Amniotic epithelial cell (primary cell): ENCODE measurements around the gene PSMB5.

Source experiments
- DNase-seq: peaks from one replicate; pipeline ENCODE4 v3.0.0-alpha.2; 2010; ENCODE audit warnings: low read depth

Gene PSMB5

DNA sequence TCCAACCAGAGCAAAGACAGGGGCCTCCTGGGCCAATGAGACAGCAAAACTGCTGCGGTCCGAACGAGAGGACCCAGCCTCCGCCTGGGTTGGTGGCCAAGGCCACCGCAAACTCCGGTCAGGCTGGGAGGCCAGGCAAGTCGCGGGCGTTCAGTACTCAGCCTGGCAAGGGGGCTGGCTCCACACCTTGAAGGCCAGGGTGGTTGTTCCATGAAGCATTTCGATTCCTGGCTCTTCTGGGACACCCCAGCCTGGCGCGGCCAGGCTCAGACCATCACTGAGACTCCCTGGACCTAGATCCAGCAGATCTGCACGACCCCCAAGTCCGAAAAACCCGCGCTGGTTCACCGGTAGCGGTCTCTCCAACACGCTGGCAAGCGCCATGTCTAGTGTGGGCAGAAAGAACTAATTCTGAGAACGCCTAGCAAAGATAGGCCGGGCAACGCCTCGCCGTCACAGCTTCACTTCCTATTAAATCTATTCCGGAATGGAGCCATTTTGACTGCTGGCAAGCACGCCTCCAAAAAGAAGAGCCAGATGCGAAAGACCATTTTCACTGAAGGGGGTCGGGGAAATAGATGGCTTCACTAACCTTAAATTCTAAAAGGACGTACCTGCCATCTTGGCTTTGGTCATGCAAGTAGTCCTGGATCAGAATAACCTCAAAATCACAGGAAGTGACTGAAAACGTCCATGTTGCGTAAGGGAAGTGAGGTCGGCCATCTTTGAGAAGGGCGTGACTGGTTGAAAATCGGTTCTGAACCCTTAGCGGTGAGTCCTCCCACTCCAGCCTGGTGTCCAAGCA is at the start of gene PSMB5:
Gene PSMB5, minus strand, starts transcription at position 403 of the 805 bp plus-strand sequence. Its CDS starts 19 bp downstream, at position 384.
- peak; percentile 96 for DNase-seq

DNA sequence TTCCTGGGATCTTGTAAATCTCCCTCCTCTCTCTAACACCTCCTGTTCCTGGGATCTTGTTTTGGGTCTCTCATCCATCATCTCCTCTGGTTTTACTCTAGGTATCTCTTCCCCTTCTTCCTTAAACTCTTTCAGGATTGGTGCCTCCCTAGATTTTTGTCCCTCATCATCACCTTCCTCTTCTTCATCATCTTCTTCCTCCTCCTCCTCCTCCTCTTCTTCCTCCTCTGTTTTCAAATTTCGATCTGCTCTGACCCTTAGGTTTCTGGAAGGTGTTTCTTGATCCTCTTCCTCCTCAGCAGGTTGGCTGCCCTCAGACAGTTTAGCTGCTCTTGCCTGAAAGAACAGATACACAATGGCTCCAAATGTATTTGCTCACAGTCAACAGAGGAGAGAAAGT is 45.8 kb upstream of the PSMB5 start:
- DNase-seq = no peak

DNA sequence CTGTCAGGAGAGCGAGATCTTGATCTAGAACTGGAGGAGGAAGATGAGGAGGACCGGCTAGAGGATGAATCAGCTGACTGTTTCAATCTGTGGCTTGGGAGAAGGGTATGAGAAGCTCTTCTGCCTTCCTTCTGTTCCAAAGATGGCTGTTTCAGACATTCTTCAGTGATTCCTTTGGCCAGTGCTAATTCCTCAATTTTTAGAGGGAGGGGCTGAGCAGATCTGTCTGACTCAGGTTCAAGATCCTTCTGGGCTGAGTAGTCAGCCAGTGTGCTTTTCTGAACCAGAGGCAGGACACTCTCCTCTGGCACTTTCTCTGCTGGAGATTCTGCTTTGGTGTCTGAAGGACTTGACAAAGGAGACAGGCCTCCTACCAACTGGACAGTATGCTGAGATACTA is 45.0 kb upstream of the PSMB5 start:
- peak; percentile 65 for DNase-seq

DNA sequence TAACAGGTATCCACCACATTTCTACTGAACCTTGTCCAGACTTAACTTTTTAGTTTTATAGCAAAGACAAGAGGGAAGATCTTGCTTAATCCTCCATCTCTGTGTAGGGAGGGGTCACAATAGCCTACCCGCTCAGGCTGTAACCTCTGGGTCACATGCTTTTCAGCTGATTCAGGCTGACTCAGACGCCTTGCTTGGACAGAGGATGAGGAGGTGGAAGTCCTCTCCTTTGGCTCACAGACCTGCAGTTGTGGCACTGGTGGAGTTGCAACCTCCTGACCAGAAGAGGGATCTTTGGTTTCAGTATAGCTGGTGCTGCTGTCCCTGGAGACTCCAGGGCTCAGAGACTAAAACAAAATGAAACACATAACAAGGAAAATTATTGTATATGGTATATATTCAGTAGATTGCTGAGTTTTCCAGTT is 44.0 kb upstream of the PSMB5 start:
- peak; percentile 97 for DNase-seq

DNA sequence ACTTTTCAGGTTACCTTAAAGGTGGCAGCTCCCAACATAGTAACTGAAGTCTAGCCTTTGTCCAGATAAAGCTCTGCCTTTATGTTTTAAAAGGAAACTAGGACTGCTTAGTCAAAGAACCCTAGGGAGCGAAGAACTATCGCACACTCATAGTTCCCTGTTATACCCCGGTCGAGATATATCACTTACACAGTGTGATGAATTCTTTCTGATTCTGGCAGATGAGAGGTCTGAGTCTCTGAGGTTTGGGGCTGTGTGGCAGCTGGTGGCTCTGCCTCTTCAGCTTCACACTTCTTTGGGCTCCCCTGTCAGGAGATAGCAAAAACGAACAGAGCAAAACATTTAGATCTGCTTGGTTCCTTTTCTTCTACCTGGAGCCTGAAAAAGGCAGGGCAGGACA is 43.3 kb upstream of the PSMB5 start:
- no peak for DNase-seq

DNA sequence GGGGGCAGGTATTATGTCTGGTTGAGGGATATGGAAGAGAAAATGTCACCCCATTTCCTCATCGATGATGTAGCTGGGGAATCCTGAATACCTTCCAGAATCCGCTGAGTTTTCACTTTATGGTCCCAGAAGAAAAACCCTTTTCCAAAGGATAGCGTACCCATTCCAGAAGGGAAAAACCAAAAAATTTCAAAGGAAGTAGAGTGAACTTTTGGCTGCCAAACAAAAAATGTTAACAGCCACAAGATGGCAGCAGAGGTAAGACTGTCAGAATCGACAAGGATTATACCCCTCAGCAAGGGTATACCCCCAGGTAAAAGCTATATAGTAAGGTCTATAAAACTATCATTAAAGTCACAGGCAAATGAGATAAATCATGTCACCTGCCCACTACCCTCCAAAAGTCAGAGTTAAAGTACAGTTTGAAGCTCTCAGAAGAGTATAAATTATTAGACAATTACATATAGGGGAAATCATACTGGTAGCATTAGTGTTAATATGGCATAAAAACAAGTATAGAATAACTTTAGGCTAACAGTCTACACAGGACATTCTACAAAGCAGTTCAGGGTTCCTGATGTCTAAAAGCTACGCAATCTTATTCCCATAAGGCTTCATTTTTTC is 42.2 kb upstream of the PSMB5 start:
- no peak for DNase-seq

DNA sequence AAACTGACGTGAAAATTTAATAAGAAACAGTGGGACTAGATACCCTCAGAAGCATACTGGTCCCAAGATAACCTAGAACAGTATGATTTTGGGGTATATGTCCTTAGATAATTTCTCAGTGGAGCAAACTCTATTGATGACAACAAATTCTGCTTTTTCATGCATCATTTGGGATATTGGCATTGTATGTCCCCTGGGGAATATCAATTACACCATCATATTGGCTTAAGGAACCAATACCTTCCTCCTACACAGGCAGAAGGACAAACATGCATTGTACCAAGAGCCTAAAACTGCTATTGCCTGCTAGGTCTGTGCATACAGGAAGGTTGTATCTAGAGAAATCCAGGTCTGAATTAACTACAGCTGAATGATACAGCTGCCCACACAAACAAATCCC is 40.2 kb upstream of the PSMB5 start:
- no peak for DNase-seq

DNA sequence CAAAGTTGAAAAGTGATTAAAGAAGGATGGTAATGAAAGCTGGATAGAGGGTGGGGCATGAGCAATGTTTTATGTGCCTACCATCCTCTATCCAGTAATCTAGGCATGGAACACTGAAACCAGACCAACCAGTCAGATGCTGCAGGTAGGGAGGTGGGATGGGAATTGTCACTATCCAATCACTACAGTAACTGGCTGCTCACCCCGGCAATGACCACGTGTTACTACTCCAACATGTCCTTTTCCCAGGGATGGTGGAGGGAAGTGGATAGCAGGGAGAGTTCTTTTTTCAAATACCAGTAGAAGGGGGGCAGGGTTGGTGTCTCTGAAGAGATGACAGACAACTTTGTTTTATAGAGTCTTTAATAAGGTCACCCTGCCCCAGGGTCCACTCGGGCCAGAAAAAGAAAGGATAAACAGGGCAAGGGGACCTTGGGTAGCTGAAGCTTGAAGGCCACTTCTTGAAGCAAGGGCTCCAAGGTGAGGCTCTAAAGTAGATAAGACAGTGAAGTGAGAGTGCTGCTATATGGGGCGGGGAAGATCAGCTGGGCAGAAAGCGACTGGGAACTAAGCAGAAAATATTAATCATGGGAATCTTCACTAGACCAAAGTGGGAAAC is 37.3 kb upstream of the PSMB5 start:
- no peak for DNase-seq

DNA sequence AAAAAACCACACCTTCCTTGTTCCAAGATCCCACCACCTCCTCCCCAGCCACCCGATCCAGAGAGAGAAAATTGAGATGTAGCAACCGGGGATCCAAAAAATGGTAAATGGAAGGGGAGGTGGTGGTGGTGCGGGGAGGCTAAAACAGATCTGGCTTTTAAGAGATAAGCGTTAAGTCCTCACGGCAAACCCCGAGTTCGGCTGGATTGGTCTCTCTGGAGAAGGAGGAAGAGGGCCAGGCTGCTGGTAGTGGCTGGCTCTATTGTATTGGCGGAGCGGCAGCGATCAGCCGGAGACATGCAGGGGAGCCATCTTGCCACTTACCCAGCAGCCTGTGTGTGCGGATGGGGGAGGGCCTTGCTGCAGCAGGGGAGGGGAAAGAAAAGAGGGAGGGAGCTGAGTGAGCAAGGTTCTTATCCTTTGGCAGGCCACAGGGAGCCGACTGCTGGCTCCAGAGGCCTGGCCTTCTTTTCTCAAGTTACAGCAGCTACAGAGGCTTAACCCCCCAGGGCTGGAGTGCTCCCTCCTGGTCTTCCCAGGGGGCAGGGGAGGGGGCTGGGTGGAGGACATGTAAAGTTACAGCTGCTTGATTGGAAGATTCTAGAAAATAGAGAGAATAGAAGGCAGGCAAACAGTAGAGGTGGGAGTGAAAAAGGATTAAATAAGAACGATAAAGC is 36.7 kb upstream of the PSMB5 start:
- peak; percentile 96 for DNase-seq

DNA sequence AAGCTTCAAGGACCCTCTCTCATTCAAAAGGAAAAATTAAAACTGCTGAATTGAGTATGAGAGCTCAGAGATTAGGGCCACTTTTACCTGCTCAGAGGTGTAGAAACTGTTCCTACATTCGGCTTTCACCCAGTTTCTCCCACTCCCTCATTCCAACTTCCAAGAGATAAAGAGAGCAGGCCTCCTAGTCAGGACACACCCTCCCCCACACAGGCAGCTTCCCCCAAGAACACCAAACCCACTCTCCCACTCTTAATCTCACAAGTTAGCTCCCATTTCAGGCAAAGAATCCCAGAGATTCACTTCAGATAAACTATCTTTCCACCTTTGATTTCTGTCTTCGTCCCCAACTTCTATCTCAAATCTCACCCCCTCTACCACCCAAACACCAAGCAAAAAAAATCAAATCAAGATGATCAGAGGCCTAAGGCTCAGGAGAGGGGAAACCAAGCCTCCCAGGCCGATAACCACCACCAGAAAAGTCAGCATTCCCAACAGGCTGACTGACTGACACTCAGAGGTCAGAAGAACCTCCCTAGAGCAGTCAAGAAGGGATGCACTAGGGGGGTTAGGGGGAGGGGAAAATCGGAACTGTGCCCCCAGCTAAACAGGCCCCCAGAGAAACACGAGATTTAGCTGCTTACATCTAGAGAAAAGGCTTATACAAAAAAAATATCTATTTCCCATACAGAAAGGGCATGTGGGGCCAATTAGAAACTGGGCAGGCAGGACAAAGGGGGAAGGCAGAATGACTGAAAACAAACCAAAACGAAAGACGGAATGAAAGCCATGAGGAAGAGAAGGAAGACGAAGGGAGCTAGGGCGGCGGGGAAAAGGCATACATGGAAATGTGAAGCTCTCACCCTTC is 35.8 kb upstream of the PSMB5 start:
- DNase-seq = peak; percentile 64

DNA sequence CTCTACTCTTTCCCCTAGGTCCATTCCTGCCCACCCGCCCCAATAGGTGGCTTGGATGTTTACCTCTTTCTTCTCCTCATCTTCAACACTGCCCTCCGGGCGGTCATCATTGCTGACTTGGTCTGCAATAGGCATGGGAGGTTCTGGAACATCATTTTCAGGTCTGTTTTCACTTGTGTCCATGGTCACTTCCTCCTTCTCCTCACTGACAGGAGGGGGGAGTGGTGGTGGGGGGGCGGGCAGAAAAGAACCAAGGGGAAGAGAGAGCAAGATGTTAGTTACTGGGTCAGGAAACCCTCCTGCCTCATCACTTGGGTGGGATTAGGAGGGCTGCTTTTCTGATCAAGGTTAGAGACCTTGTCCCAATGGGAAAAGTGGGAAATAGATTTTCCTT is 34.7 kb upstream of the PSMB5 start:
- DNase-seq = no peak

DNA sequence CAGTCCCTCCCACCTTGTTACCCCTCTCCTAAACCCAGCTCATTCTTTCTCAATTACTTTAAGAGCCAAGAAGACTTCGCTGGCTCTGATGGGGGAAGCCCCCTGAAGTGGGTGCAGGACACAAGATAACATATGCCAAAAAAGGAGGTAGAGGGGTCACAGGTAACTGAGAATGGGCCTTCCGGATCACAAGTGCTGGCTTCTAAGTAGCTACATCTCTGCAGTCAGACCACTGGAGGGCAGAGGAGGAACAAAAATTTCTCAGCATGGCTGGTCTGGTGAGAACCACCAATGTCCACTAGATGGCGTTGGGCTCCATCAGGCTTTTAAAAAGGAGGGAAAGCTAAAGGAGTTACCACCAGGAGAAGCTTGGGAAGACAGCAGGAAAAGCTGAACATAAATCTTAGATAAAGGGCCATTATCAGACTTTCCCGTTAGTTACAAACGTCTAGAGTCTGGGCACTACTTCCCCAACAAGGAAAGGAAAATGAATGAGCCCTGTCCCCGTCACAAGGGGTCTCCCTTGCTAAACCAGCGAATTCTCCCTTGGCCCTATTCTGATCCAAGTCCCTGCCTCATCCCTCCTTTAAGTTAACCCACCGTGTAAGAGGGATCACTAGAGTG is 34.2 kb upstream of the PSMB5 start:
- DNase-seq = peak; percentile 93

DNA sequence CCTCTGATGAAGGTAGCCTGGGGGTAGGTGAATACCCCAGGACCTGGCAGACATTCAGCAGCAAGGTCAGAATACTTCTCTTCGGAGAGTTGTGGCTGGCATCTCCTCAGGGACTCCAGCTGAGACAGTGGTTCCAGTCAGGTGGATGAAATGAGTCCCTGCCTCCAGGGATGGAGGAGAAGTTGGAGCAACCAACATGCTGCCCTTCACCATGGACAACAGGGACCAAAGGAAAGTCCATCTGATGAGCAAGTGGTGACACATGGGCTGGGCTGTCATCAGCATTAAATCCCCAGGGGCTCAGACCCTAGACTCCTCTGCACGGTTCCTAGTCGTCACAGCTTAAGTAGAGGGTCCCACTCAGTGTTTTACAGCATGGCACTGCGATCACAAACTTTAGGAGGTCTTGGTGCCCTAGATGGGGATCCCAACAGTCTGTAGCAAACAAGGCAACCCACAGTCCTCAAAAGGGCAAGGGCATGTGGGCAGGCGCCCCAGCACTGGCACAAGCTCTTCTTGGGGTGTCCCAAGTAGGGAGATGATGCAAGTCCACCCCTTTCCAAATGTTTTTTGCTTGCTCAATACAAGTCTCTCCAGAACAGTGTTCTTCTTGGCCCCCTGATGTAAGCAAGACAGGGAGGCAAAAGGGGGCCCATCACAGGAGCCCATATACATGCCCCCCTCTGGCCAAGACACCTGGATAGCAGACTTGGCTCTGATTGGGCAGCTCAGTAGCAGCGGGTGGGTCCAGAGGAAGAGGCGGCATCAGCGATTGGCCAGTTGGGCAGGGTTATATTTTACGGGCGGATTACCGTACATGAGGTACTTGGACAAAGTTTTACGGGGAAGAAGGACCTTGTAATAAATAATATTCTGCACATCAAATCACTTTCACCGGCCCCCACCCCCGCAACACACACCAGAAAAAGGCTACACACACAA is 33.4 kb upstream of the PSMB5 start:
- no peak for DNase-seq

DNA sequence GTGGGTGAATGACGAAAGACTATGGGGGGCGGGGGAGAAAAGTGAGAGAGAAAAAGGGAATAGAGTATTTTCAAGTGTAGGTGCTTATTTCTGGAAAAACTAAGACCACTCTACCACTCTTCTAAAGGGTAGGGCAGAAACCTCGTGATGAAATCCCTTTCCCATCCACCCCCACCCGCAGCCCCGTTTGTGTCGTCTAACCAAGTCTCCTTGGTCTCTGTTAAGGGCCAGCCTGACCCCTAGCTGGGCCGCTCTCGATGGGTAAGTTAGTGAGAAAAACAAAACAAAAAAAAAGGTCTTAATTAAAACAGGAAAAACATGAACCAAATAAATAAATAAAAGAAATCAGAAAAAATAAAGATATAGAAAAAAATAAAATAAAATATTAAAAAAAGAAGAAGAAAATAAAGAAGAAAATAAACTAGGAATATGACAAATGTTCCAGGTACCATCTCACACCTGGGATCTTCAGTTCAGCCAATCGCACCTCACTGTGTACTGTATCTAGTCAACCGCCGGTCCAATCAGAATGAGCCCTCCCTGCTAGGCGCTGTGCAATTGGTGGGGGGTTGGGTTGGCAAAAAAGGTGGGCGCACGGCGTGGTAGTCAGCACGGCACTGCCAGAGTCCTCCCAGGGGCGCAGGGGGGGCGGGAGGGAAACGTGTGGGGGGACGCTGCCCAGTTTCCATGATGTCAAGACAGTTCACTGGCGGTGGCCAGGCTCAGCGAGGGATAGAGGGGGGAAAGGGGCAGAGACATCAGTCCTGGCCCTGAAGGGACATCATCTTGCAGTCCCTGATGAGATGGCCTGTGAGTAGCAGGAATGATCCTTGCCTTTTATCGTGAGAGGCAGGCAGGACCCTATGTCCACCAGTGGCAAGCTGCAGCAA is 32.4 kb upstream of the PSMB5 start:
- DNase-seq = no peak

DNA sequence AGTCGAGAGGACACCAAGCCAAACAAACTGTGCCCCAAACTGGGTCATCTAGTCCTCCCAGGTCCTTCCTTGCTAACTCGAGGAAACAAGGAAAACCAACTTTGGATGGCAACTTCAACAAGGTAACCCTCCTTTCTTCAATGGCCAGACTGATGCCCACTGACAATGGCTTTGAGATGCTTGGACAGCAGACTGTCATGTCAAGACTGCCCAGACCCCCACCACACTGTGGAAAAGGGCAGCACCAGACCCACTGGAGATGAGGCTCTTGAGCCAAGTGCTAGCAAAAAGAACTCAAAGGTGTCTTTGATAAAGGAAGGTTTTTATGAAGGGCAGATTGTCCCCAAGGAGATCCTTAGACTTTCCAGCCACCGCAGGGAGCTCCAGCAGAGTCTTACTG is 31.7 kb upstream of the PSMB5 start:
- DNase-seq = no peak

DNA sequence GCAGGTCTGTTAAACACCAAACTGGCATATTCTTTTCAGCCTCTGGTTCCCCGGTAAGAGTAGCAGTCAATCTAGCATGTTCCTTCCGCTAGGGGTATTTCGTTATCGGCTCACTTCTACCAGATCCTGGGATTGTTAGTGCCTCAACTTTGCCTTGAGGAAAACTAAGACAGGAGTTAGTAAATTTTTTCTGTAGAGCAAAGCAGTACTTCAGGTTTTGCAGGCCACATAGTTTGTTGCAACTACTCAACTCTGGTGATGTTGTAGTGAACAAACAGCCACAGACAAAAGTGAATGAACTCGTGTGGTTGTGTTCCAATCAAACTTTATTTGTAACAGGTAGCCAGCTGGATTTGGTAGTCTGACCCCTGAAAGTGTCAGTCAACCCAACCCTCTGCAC is 28.9 kb upstream of the PSMB5 start:
- DNase-seq = no peak

DNA sequence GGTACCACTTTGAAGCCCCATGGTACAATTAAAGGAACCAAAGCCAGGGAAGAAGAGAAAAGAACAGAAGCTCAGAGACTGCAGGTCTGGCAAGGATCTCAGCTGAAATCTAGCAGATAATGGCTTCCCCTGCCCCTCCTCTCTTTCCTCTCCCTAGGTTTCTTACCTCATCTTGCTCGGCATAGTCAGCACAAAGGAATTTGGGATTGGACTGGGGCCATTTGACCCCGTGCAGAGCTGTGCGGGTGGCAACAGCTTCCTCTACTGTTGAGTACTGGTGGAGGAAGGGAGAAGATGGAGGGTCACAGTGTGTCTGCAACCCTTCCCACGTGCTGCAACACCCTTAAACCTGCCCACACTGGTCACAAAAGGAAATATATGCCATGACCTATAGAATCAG is 27.3 kb upstream of the PSMB5 start:
- peak; percentile 98 for DNase-seq

DNA sequence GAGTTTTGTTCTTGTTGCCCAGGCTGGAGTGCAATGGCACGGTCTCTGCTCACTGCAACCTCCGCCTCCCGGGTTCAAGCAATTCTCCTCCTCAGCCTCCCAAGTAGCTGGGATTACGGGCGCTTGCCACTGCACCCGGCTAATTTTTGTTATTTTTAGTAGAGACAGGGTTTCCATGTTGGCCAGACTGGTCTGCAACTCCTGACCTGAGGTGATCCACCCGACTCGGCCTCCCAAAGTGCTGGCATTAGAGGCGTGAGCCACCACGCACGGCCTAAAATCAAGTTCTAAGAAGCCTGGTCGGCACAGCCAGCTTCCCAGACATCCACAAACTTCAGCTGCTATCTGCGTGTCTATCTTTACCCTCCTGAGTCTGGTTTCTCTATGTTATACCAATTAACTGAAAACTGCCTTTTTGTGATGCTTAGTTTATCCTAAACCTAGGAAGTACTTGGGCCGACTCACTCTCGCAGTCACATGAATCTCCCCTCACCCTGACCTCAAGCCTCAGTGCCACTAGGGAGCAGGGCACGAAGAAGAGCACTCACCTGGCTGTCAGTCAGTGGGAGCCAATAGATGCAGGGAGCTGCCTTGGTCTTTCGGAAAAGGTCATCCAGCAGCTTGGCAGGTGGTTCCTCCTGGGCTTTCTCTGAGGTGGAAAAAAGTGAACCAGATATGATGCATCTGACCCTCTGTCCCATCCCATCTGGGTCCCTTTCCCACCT is 26.0 kb upstream of the PSMB5 start:
- no peak for DNase-seq
